Parathyroid adenoma (tissue), 2 donors: Measurements from ENCODE around the gene CAMSAP2.
A peak's percentile ranks its signal among the peaks of the same experiment; 100 is the strongest.

ENCODE experiments used
- H2AFZ ChIP-seq: fragments of 300-600 bp; sonication (generic); one replicate; pipeline ENCODE4 v1.7.0; 2017; ENCODE audit warnings: antibody characterized with exemption, mild to moderate bottlenecking
- H3K27ac ChIP-seq: fragments of 300-600 bp; sonication (generic); one replicate; pipeline ENCODE4 v1.7.0; 2017
- H3K27me3 ChIP-seq: fragments of 300-600 bp; sonication (generic); one replicate; pipeline ENCODE4 v1.7.0; 2017; ENCODE audit warnings: low read length; ENCODE audit not compliant: control insufficient read depth, insufficient read depth
- H3K36me3 ChIP-seq: fragments of 300-600 bp; sonication (generic); one replicate; pipeline ENCODE4 v1.7.0; 2017; ENCODE audit warnings: low read length; ENCODE audit not compliant: control insufficient read depth, insufficient read depth
- H3K4me1 ChIP-seq: fragments of 300-600 bp; sonication (generic); one replicate; pipeline ENCODE4 v1.7.0; 2017; ENCODE audit warnings: control low read depth
- H3K4me2 ChIP-seq: fragments of 300-600 bp; sonication (generic); one replicate; pipeline ENCODE4 v1.7.0; 2017; ENCODE audit warnings: low read length
- H3K4me3 ChIP-seq: fragments of 300-600 bp; sonication (generic); one replicate; pipeline ENCODE4 v1.7.0; 2017; ENCODE audit warnings: low read depth, low read length
- H3K79me2 ChIP-seq: fragments of 300-600 bp; sonication (generic); one replicate; pipeline ENCODE4 v1.7.0; 2017; ENCODE audit warnings: control low read depth
- H3K9ac ChIP-seq: fragments of 300-600 bp; sonication (generic); one replicate; pipeline ENCODE4 v1.7.0; 2017; ENCODE audit warnings: mild to moderate bottlenecking
- H3K9me3 ChIP-seq: fragments of 300-600 bp; sonication (generic); one replicate; pipeline ENCODE4 v1.7.0; 2017; ENCODE audit warnings: low read length; ENCODE audit not compliant: control insufficient read depth
- TF ChIP-seq, protein P1 (sequence below): fragments of 300-600 bp; sonication (generic); IDR thresholded peaks from one replicate; pipeline ENCODE4 v1.7.0; 2017; ENCODE audit warnings: antibody characterized with exemption, mild to moderate bottlenecking
- donor health status: primary hyperparathyroidism.

The CAMSAP2 gene

DNA sequence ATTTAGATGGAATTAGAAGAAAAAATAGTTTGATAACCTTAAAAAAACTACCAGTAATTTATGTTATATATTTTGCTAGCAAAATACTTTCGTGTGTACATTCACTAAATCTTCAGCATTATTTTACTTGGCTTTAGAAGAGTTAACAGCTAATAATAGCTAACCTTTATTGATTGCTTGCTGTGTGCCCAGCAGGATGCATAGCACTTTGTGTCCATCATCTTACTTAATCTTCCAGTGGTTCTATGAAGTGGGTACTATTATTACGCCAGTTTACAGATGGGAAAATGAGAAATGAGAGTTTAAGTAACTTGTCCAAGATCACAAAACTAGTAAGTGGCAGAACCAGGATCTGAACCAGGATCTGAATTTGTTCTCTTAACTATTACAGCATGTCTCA lies 92.4 kb downstream of the CAMSAP2 start:
- Histone ChIP-seq H3K27ac (no peak overlapping the region), H3K4me3 (no peak overlapping the region), H3K27me3 (no peaks in the 10 kb centered on the region), H3K79me2 (no peaks in the 10 kb centered on the region), H3K9me3 (no peaks in the 10 kb centered on the region), H3K4me2 (no peak overlapping the region), H3K9ac (no peak overlapping the region), H2AFZ (no peak overlapping the region), H3K4me1 (no peaks in the 10 kb centered on the region), H3K36me3 (no peaks in the 10 kb centered on the region)
- TF ChIP-seq, protein P1, sequence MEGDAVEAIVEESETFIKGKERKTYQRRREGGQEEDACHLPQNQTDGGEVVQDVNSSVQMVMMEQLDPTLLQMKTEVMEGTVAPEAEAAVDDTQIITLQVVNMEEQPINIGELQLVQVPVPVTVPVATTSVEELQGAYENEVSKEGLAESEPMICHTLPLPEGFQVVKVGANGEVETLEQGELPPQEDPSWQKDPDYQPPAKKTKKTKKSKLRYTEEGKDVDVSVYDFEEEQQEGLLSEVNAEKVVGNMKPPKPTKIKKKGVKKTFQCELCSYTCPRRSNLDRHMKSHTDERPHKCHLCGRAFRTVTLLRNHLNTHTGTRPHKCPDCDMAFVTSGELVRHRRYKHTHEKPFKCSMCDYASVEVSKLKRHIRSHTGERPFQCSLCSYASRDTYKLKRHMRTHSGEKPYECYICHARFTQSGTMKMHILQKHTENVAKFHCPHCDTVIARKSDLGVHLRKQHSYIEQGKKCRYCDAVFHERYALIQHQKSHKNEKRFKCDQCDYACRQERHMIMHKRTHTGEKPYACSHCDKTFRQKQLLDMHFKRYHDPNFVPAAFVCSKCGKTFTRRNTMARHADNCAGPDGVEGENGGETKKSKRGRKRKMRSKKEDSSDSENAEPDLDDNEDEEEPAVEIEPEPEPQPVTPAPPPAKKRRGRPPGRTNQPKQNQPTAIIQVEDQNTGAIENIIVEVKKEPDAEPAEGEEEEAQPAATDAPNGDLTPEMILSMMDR = no peak

DNA sequence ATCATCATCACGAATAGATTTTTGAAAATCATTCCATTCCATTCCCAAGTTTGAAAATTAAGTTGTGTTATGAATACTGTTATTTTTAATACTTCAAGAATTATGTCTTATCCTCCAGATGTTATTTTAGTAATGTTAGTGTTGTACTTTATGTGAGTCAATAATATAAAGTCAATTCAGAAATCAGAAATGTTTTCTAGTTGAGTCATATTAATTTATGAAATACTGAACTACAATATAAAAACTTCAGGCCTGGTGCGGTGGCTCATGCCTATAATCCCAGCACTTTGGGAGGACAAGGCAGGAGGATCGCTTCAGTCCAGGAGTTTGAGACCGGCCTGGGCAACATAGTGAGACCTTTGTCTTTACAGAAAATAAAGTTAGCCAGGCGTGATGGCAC lies 95.7 kb downstream of the CAMSAP2 start:
- TF ChIP-seq, protein P1 = no peak
- Histone ChIP-seq H3K27ac (no peak overlapping the region), H3K79me2 (no peaks in the 10 kb centered on the region), H3K4me1 (no peaks in the 10 kb centered on the region), H2AFZ (no peak overlapping the region), H3K9me3 (no peaks in the 10 kb centered on the region), H3K27me3 (no peaks in the 10 kb centered on the region), H3K9ac (no peak overlapping the region), H3K36me3 (no peaks in the 10 kb centered on the region), H3K4me3 (no peak overlapping the region), H3K4me2 (no peak overlapping the region)

DNA sequence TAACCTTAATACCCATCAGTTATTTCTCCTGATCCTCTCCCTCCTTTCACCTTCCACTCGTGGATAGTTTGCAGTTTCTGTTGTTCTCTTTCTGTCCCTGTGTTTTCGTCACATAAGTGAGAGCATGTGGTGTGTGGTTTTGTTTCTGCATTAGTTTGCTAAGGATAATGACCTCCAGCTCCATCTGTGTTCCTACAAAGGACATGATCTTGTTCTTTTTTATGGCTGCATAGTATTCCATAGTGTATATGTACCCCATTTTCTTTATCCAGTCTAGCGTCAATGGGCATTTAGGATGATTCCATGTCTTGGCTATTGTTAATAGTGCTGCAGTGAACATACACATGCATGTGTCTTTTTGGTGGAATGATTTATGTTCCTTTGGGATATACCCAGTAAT lies 97.5 kb downstream of the CAMSAP2 start:
- H2AFZ ChIP-seq = no peak overlapping the region
- no peak overlapping the region for H3K4me2 ChIP-seq
- no peaks in the 10 kb centered on the region for H3K36me3 ChIP-seq
- no peaks in the 10 kb centered on the region for H3K79me2 ChIP-seq
- no peaks in the 10 kb centered on the region for H3K4me1 ChIP-seq
- H3K27me3 ChIP-seq = no peaks in the 10 kb centered on the region
- no peak overlapping the region for H3K9ac ChIP-seq
- no peak overlapping the region for H3K27ac ChIP-seq
- no peak overlapping the region for H3K4me3 ChIP-seq
- no peaks in the 10 kb centered on the region for H3K9me3 ChIP-seq
- TF ChIP-seq, protein P1 = no peak

DNA sequence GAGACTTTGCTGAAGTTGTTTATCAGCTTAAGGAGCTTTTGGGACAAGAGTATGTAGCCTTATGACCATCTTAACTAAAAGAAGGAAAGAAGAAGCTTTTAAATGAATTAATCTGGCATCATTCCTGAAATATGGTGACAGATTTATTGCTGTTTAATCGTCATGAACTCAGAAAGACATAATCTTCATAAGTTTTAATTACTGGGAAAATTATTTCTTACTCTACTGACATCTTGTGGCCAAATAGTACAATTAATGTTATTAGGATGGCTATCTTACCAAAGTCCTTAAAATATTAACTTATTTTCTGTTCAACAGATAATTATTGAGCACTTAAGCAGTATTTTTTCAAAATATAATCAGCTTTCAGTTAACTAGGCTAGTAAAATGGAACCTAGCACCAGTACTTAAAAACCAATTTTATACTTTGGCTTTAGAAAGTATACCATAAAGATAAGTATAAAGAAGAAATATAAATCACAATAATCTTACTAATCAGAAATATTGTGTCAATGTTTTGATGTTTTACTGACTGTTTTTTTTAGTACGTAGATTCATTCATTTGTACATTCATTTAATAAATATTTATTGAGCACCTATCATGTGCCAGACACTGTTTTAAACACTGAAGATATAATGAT lies 99.4 kb downstream of the CAMSAP2 start:
- H3K27ac ChIP-seq = no peak overlapping the region
- no peak overlapping the region for H2AFZ ChIP-seq
- H3K9ac ChIP-seq = no peak overlapping the region
- H3K4me3 ChIP-seq = no peak overlapping the region
- H3K4me2 ChIP-seq = no peak overlapping the region
- no peaks in the 10 kb centered on the region for H3K4me1 ChIP-seq
- TF ChIP-seq, protein P1 = peak; percentile 16
- H3K27me3 ChIP-seq = no peaks in the 10 kb centered on the region
- no peaks in the 10 kb centered on the region for H3K79me2 ChIP-seq
- H3K36me3 ChIP-seq = no peaks in the 10 kb centered on the region
- H3K9me3 ChIP-seq = no peaks in the 10 kb centered on the region
